GM12891 (cell line): ENCODE data around the gene CPB2.

Source experiments
- POLR2A ChIP-seq: IDR thresholded peaks from 2 replicates; pipeline ENCODE4 v1.6.1; 2011; ENCODE audit warnings: low read depth, low read length, control low read depth
- TAF1 ChIP-seq: IDR thresholded peaks from 2 replicates; pipeline ENCODE4 v1.6.1; 2011; ENCODE audit warnings: low read depth, low read length, control low read depth

DNA sequence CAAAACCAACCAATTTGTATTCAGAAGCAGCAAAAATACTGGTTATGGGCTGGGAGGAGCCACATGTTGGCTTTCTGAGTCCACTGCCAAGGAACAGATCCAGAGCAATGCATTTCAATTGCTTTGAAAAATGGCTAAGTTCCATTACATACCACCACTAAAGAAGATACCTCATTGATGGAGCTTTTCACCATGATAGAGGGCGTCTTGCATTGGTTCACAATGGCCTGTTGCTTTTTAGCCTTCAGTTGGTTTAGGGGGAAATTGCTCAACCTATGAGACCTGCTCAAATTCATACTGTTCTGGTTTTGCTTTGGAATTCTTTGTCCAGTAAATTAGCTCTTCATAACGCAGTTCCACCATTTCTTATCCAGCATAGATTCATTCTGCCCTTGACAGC, 21.2 kb upstream of the CPB2 start:
- TF ChIP-seq POLR2A (no peak), TAF1 (no peak)
